ENCODE data around the gene NEK9. TPM values are rescaled to one million over a fixed set of nuclear protein-coding genes. Genes with fewer than 3 reads are reported as not detected.
"Not testable (repeated sequence)": the region's sequence is repeated elsewhere in the genome, so short reads cannot be mapped to it uniquely, and the experiment has no call there.

NEK9 gene
- total RNA-seq, 1 donor from 2014 or later, result 65.4 TPM

DNA sequence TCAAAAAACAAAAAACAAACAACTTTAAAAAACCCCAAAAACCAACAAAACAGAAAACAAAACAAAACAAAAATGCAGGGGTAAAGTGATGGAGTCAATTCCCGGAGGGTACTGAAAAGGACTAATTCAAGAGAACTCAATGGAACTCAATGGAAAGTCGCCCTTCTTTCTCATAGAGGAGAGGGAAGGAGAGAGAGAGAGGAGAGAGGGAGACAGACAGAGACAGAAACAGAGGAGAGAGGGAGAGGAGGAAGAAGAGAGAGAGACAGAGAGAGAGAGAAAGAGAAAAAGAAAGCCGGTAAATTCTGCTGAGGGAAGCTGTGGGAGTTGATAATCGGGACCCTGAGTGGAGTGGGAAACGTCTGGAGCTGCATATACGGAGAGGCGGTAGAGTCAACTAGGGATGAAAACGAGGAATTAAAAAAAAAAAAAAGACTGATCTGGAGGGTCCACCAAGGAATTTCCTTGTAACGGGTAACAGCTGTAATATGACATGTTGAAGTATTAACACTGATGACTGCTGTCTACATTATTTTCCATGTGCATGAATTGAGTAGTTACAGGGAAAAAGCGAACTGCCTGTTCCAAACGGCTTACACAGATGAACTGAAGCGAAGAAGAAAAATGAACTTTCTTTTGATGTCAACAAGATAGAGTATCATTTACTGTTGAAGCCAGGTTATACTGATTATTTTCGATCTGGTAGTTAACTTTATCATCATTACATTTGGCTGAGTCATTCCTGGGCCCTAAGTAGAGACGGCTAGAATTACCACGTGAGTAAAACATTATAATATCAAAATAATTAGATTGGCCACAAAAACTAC is 58.3 kb downstream of the NEK9 start:
- no peaks in the 10 kb centered on the region for H3K36me3 Mint-ChIP-seq (ENCODE audit: low read depth)
- TF ChIP-seq, protein P1, sequence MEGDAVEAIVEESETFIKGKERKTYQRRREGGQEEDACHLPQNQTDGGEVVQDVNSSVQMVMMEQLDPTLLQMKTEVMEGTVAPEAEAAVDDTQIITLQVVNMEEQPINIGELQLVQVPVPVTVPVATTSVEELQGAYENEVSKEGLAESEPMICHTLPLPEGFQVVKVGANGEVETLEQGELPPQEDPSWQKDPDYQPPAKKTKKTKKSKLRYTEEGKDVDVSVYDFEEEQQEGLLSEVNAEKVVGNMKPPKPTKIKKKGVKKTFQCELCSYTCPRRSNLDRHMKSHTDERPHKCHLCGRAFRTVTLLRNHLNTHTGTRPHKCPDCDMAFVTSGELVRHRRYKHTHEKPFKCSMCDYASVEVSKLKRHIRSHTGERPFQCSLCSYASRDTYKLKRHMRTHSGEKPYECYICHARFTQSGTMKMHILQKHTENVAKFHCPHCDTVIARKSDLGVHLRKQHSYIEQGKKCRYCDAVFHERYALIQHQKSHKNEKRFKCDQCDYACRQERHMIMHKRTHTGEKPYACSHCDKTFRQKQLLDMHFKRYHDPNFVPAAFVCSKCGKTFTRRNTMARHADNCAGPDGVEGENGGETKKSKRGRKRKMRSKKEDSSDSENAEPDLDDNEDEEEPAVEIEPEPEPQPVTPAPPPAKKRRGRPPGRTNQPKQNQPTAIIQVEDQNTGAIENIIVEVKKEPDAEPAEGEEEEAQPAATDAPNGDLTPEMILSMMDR (IDR thresholded peaks at IDR 0.05), result no peak
- peaks cover 11% of the 10 kb centered on the region for H3K4me1 Mint-ChIP-seq (ENCODE audit: low read depth)
- no peaks in the 10 kb centered on the region for H3K27me3 Mint-ChIP-seq (ENCODE audit: low read depth)
- H3K27ac Mint-ChIP-seq (ENCODE audit: unreplicated experiment), result no peak overlapping the region
- no peak for DNase-seq (ENCODE audit: low spot score)
- H3K9me3 Mint-ChIP-seq (ENCODE audit: low read depth), result no peaks in the 10 kb centered on the region
- no peak overlapping the region for H3K4me3 Mint-ChIP-seq (ENCODE audit: unreplicated experiment)

DNA sequence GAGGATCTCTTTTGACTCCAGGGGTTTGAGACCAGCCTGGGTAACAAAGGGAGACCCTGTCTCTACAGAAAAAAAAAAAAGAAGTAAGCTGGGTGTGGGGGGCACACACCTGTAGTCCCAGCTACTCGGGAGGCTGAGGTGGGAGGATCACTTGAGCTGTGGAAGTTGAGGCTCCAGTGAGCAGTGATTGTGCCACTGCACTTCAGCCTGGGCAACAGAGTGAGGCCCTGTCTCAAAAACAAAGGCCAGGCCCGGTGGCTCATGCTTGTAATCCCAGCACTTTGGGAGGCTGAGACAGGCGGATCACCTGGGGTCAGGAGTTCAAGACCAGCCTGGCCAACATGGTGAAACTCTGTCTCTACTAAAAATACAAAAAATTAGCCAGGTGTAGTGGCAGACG is 59.1 kb downstream of the NEK9 start:
- not testable (repeated sequence) for H3K27ac Mint-ChIP-seq (ENCODE audit: unreplicated experiment); H3K4me3 Mint-ChIP-seq (ENCODE audit: unreplicated experiment); DNase-seq (ENCODE audit: low spot score); H3K27me3 Mint-ChIP-seq (ENCODE audit: low read depth); H3K36me3 Mint-ChIP-seq (ENCODE audit: low read depth); H3K9me3 Mint-ChIP-seq (ENCODE audit: low read depth)
- peaks cover 19% of the 10 kb centered on the region for H3K4me1 Mint-ChIP-seq (ENCODE audit: low read depth)

DNA sequence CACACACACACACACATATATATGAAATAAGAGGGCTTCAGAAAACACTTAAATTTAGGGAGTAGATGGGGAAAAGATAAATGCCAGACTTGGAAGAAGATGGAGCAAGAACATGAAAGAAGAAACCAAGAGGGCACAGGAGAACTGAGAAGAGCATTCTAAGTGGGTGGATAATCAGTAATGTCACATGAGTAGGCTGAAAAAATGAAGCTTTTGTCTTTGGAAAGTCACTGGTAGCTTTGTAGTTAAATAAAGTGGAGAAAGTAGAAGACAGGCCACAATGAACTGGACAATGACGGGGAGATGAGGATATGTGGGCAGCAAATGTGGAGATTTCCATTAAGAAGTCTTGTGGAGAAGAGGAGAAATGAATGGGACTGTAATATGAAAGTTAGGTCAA is 59.6 kb downstream of the NEK9 start:
- no peak for DNase-seq (ENCODE audit: low spot score)
- peaks cover 19% of the 10 kb centered on the region for H3K4me1 Mint-ChIP-seq (ENCODE audit: low read depth)
- TF ChIP-seq, protein P1 (IDR thresholded peaks at IDR 0.05), result no peak
- H3K9me3 Mint-ChIP-seq (ENCODE audit: low read depth), result no peaks in the 10 kb centered on the region
- H3K36me3 Mint-ChIP-seq (ENCODE audit: low read depth), result no peaks in the 10 kb centered on the region
- H3K4me3 Mint-ChIP-seq (ENCODE audit: unreplicated experiment), result no peak overlapping the region
- H3K27me3 Mint-ChIP-seq (ENCODE audit: low read depth), result no peaks in the 10 kb centered on the region
- H3K27ac Mint-ChIP-seq (ENCODE audit: unreplicated experiment), result no peak overlapping the region

DNA sequence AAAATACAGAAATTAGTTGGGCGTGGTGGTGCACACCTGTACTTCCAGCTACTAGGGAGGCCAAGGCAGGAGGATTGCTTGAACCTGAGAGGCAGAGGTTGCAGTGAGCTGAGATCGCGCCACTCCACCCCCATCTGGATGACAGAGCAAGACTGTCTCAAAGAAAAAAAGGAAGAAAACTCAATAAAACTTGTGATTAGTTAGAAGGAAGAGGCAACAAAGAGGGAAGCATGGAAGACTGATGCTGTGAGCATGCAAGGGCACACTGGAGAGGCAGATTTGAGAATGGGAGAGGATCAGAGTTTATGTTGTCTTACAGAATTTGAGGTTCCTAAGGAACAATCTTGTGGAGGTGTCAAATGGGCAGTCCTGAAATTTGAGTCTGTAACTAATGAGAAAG is 60.2 kb downstream of the NEK9 start:
- Mint-ChIP-seq H3K4me1 (ENCODE audit: low read depth) (peaks cover 19% of the 10 kb centered on the region), H3K4me3 (ENCODE audit: unreplicated experiment) (no peak overlapping the region), H3K27ac (ENCODE audit: unreplicated experiment) (no peak overlapping the region), H3K36me3 (ENCODE audit: low read depth) (no peaks in the 10 kb centered on the region), H3K9me3 (ENCODE audit: low read depth) (no peaks in the 10 kb centered on the region), H3K27me3 (ENCODE audit: low read depth) (no peaks in the 10 kb centered on the region)
- DNase-seq (ENCODE audit: low spot score), result no peak
- TF ChIP-seq, protein P1 (IDR thresholded peaks at IDR 0.05), result no peak

DNA sequence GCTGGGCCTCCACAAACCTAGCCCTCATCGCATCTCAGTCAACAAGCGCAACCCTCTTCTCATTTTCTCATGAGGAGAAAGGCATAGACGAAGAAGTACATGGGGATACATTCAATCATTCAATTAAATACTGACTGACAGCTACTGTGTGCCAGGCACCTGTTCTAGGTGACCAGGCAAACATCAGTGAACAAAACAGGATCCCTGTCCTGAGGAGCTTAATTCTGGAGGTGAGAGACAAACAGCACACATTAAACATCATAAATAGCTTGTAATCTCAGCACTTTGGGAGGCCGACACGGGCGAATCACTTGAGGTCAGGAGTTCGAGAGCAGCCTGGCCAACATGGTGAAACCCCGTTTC is 62.7 kb downstream of the NEK9 start:
- H3K27ac Mint-ChIP-seq (ENCODE audit: unreplicated experiment), result peak overlapping the region; percentile 84
- TF ChIP-seq, protein P1 (IDR thresholded peaks at IDR 0.05), result no peak
- no peaks in the 10 kb centered on the region for H3K27me3 Mint-ChIP-seq (ENCODE audit: low read depth)
- peaks cover 4% of the 10 kb centered on the region for H3K36me3 Mint-ChIP-seq (ENCODE audit: low read depth)
- H3K9me3 Mint-ChIP-seq (ENCODE audit: low read depth), result peaks cover 2% of the 10 kb centered on the region
- DNase-seq (ENCODE audit: low spot score), result no peak
- H3K4me3 Mint-ChIP-seq (ENCODE audit: unreplicated experiment), result peak overlapping the region; percentile 100
- H3K4me1 Mint-ChIP-seq (ENCODE audit: low read depth), result peaks cover 23% of the 10 kb centered on the region

Measured in chondrocyte (in vitro differentiated cells).